Superior temporal gyrus (tissue), 1 donor: Measurements from ENCODE around the gene NAA40.
A peak's percentile ranks its signal among the peaks of the same experiment; 100 is the strongest.

Experiments
- DNase-seq: peaks from one replicate; pipeline ENCODE4 v3.0.0-alpha.2; 2016; ENCODE audit errors: extremely low spot score

Gene NAA40

DNA sequence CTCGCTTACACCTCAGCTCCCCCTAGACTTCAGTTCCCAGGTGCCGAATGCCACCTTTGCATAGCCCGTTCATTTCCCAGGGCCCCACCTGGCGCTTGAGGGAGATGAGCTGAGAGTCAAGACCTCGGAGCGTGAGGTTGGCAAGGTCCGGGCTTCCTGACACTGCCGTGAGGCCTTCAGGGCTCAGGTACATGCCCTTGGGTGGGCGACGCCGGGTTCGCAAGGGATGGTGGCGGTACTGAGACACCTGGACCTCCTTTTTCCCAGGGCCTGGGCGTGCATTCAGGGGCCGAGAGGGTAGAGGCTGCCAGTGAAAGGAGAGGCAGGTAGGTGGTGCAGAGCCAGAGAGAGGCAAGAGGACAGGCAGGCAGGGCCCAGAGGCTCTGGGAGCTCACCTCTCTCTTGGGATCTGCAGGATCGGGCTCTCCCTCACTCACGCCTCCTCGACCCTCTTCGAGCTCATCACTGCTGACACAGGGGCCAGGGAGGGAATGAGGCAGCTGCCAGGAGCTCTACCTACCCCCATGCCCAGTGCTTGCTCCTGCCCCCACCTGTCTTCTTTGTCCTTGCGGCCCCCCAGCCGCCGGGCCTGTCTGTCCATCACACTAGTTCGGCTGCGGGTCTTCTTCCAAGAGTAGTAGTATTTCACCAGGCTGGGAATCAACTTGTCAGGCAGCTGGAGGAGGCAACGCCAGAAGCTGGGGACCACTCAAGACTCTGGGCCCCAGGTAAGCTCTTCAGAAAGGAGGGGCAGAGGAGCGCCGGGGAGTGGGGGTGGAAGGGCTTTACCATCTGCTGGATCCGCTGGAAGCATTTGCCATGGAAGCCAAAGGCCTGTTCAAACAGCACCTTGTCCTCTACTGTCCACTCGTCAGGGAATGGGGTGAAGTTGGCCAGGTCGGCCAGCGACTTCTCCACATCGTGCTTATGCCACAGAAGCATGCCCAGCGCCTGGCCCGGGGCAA lies 24.7 kb upstream of the NAA40 start:
- DNase-seq, result no peak

DNA sequence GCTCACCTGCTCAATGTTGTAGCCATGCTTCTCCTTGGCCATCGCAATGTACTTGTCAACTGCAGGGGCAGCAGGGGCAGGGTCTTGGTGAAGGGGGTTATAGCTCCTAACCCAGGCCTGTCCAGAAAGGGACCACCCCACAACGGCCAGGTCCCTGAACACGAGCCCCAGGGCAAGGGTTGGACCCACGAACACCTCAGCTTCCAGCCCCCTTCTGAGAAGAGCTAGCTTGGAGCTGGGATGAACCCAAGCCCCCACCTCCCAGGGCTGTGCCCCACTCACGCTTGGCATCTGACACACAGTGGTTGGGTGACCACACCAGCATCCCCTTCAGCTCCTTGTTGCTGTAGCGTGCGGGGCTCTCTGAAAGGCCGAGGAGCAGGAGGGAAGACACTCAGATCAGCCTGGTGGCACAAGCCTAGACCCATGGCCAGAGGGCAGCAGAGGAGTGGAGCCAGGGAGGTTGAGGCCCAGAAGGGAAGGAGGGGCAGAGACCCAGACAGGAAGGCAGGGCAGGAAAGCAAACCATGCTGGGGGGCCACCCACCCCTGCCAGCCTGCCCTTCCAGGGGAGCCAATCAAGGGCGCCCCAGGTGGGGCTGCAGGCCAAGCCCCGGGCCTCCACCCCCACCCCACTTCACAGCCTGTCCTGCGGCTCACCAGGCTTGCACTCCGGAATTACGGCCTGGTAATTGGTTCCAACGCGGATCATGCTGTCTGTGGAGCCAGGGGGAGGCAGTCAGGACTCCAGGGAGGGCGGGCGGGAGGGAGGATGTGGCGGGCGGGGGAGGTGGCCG lies 23.7 kb upstream of the NAA40 start:
- DNase-seq, result no peak

GRCh38 chr11:63915961-63916836 lies 22.6 kb upstream of the NAA40 start:
- no peak for DNase-seq

- DNase-seq, result peak; percentile 89
These were observed 21.7 kb upstream of the NAA40 start, which contains the start of gene RCOR2 for GRCh38 chr11:63916837-63917691. TSS of gene RCOR2 (minus strand) at chr11:63917164. CDS start at chr11:63916456, 708 bp downstream.

DNA sequence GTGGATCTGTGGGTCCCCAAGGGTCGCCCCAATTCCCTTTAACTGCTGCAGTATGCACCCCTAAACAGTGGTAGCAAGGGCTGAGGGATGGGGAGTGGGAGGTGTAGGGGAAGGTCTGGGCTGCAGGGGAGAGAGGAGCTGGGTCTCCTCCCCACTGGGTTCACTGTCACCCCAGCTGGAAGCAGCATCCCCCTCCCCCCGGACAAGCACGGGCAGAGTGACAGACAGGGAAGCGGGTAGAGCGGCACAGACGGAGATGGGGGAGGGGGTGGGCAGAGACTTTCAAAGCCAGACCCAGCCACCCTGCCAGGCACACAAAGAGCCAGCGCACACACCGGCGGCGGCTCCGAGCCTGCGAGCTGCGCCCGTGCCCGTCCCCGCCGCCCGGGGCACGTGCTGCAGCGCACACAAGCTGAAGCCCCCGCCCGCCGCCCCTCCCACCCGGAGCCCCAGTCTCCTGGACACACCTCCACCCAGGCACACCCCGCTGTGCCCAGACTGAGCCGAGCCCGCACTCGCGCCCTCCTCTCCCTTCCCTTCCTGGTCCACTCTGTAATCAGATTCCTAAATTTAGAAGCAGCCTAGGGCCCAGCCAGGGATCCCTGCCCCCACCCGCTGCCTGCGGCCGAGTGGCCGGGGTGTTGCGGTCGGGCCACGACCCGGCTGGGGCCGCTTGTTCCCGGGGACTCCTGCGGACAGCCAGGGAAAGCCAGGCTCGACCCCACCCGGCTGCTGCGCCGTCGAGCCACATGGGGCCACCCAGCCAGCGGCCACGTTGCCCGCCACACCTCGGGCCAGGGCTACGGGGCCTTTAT lies 20.9 kb upstream of the NAA40 start:
- DNase-seq, result peak; percentile 81

DNA sequence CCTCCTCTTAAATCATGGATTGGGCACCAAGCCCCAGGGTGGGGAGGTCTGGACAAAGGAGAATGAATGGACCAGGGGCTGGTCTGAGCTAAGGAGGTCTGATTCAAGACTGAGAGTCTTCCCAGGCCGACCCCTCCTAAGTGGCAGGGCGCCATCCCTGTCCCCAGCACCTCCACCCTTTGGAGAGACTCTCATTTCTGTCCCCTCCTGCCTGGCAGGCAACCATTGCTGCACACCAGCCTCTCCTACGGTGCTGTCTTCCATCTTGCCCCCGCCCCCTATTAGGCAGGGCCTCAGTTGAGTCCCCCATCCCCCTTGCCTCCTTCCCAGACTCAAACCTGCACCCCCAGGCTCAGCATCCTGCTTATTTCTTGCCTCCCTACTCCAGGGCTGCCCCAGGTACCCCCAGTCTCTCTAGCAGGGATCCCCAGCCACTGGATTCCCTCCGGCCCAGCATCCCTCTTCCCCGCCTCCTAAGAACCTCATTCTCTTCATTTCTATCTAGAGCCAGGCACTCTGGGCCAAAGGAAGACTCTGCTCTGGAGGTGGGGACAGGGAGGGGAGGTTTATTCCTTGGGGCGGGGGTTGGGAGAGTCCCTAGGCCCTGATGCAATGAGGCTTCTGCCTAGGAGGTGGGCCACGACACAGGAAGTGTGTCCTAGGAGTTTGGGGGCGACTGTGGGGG lies 20.2 kb upstream of the NAA40 start:
- DNase-seq, result no peak

GRCh38 chr11:63919267-63920125 lies 19.3 kb upstream of the NAA40 start:
- peak; percentile 53 for DNase-seq

- peak; percentile 73 for DNase-seq
These were observed 18.5 kb upstream of the NAA40 start for GRCh38 chr11:63920126-63920938.

DNA sequence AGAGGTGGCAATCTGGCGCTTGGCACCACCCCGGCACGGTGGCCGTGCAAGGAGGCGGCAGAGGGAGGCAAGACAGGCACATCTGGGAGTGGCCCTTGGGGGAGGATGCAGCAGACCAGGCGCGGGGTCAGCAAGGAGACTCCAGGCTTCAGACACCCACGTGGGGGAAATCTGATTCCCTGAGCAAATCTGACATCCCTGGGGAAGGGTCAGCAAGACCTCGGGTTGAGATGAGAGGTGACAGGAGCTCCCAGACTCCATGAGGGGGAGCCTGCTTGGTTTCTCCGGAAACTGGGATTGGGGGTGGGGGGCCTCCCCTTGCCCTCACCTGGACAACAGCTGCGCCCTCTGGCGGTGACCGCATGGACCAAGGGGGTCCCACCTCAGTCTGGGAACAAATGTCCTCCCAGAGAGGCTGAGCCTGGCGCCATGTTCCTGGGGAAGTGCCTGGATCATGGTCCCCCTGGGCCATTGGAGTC lies 17.8 kb upstream of the NAA40 start:
- no peak for DNase-seq

GRCh38 chr11:63922673-63923192 lies 16.1 kb upstream of the NAA40 start:
- no peak for DNase-seq

DNA sequence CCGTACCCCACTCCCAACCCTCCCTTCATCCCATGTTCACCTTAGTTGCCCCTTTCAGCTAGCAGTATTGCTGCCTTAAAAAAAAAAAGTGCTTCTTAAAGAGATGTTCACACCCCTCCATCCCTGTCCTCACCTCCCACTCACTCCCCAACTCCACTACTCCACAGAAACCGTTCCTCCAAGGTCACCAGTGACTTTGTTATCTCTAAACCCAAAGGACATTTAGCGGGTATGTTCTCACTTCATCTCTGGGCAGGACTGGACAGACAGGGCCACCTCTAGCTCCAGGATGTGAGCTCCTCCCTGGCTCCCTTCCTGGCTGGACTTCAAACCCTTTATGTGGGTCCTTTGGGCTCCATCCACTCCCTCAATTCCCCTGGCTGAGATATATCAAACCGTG lies 15.5 kb upstream of the NAA40 start:
- DNase-seq, result no peak

DNA sequence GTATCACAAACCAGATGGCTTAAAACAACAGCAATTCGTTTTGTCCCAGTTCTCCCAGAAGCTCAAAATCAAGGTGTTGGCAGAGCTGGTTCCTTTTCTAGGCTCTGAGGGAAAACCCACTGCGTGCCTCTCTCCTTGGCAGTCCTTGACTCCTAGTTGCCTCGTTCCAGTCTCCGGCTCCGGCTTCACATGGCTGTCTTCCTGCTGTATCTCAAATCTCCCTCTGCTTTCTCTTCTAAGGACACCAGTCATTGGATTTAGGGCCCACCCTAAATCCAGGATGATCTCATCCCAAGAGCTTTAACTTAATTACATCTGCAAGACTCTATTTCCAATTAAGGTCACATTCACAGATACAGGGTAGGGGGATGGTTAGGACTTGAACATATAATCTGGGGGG lies 9.2 kb upstream of the NAA40 start:
- no peak for DNase-seq

DNA sequence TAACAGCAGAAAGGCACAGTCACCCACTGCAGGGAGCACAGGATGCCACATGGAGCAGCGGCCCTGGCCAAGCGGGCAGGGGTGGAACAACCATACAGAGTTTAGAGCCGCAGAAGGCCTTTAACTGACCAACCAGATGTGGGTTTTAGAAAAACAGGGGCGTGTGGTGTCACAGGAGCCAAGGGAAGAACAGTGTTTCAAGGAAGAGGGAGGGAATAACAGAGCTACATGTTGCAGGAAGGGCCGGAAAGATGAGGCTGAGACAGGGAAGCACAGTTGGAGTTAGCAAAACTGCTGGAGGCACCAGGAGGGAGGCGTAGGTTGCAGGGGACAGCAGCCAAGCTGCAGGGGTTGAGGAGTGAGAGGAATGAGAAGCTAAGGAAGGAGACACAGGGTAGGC lies 7.8 kb upstream of the NAA40 start:
- no peak for DNase-seq

GRCh38 chr11:63931876-63932275 lies 6.9 kb upstream of the NAA40 start:
- peak; percentile 48 for DNase-seq

GRCh38 chr11:63933459-63933858 lies 5.3 kb upstream of the NAA40 start:
- no peak for DNase-seq

DNA sequence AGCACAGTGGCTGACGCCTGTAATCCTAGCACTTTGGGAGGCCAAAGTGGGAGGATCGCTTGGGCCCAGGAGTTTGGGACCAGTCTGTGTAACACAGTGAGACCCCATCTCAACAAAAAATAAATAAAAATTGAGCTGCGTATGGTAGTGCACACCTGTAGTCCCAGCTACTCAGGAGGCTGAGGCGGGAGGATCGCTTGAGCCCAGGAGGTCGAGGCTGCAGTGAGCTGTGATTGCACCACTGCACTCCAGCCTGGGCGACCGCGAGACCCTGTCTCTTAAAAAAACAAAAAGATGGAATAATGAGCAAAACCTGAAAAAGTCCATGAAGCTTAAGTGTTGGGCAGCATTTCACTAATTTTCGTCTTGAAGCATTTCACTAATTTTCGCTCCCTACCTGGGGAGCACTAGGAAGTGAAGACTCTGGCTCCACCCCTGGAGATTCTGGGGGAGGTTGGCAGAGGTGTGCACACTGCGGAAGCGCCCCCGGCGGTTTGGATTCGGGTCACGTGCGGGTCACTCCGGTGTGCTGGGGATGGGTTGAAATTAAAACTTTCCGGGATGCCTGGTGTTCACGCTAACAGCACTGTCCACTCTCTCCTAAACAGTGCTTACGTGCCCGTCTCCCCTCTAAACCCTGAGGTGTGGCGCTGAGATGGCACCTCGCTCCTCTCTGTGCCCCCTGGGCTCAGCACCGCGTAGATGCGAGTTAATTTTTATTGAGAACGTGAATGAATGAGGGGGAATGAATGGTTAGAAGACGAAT lies 906 bp upstream of the NAA40 start:
- DNase-seq, result no peak
